Progenitor cell of endocrine pancreas (in vitro differentiated cells): ENCODE results near the gene GRID2IP. TPM values are rescaled to one million over a fixed set of nuclear protein-coding genes. Genes with fewer than 3 reads are reported as not detected.
A peak's percentile ranks its signal among the peaks of the same experiment; 100 is the strongest.

Experiments used
- DNase-seq: peaks from one replicate; pipeline ENCODE4 v3.0.0; 2021; ENCODE audit warnings: low spot score; ENCODE audit not compliant: unreplicated experiment
- H3K27ac Mint-ChIP-seq: 2 replicates; pipeline ENCODE4 v1.8.0; 2021; ENCODE audit warnings: mild to moderate bottlenecking, moderate library complexity, mixed read lengths
- H3K27me3 Mint-ChIP-seq: 2 replicates; pipeline ENCODE4 v1.8.0; 2021; ENCODE audit warnings: mixed read lengths
- H3K36me3 Mint-ChIP-seq: 2 replicates; pipeline ENCODE4 v1.8.0; 2022; ENCODE audit warnings: mixed read lengths; ENCODE audit not compliant: insufficient read depth
- H3K4me1 Mint-ChIP-seq: 2 replicates; pipeline ENCODE4 v1.8.0; 2021; ENCODE audit warnings: low read depth, mixed read lengths
- H3K4me3 Mint-ChIP-seq: 2 replicates; pipeline ENCODE4 v1.8.0; 2021; ENCODE audit warnings: low read depth, mild to moderate bottlenecking, moderate library complexity, mixed read lengths
- H3K9me3 Mint-ChIP-seq: 2 replicates; pipeline ENCODE4 v1.8.0; 2021; ENCODE audit warnings: low read depth, mixed read lengths
- CTCF ChIP-seq: fragments of 200-600 bp; sonication (generic); IDR thresholded peaks from one replicate; pipeline ENCODE4 v1.5.0; 2021; ENCODE audit warnings: antibody characterized with exemption, mild to moderate bottlenecking; ENCODE audit not compliant: unreplicated experiment
- total RNA-seq: library from RNA; stranded (reverse); gene quantifications from 2 replicates; pipeline ENCODE4 v1.2.1, GENCODE V29; 2021

GRID2IP gene
- total RNA-seq, 1 donor from 2014 or later = 2.5 TPM

- Mint-ChIP-seq H3K27ac (no peak overlapping the region), H3K4me3 (no peak overlapping the region), H3K27me3 (no peaks in the 10 kb centered on the region), H3K36me3 (peaks cover 3% of the 10 kb centered on the region), H3K9me3 (peaks cover 4% of the 10 kb centered on the region), H3K4me1 (peaks cover 10% of the 10 kb centered on the region)
- DNase-seq = no peak
- TF ChIP-seq CTCF = no peak
These were observed 64.7 kb downstream of the GRID2IP start for GRCh38 chr7:6486438-6487183.

- no peak for TF ChIP-seq CTCF
- Mint-ChIP-seq H3K27ac (peak overlapping the region; percentile 95), H3K27me3 (no peaks in the 10 kb centered on the region), H3K9me3 (peaks cover 4% of the 10 kb centered on the region), H3K4me3 (peak overlapping the region; percentile 94), H3K36me3 (peaks cover 3% of the 10 kb centered on the region), H3K4me1 (peaks cover 11% of the 10 kb centered on the region)
- no peak for DNase-seq
These were observed 68.5 kb downstream of the GRID2IP start for GRCh38 chr7:6482743-6483119.

GRCh38 chr7:6482307-6482706 is 69.0 kb downstream of the GRID2IP start:
- TF ChIP-seq CTCF = no peak
- H3K36me3 Mint-ChIP-seq = peaks cover 3% of the 10 kb centered on the region
- H3K9me3 Mint-ChIP-seq = peaks cover 4% of the 10 kb centered on the region
- DNase-seq = no peak
- peak overlapping the region; percentile 94 for H3K4me3 Mint-ChIP-seq
- H3K27ac Mint-ChIP-seq = peak overlapping the region; percentile 95
- H3K27me3 Mint-ChIP-seq = no peaks in the 10 kb centered on the region
- peaks cover 11% of the 10 kb centered on the region for H3K4me1 Mint-ChIP-seq

GRCh38 chr7:6481445-6481844 is 69.8 kb downstream of the GRID2IP start:
- DNase-seq = no peak
- H3K27ac Mint-ChIP-seq = no peak overlapping the region
- peaks cover 4% of the 10 kb centered on the region for H3K9me3 Mint-ChIP-seq
- no peaks in the 10 kb centered on the region for H3K27me3 Mint-ChIP-seq
- H3K4me1 Mint-ChIP-seq = peaks cover 11% of the 10 kb centered on the region
- peak overlapping the region; percentile 56 for H3K4me3 Mint-ChIP-seq
- TF ChIP-seq CTCF = no peak
- peaks cover 3% of the 10 kb centered on the region for H3K36me3 Mint-ChIP-seq

GRCh38 chr7:6480323-6480660 is 71.0 kb downstream of the GRID2IP start:
- no peak for DNase-seq
- TF ChIP-seq CTCF = no peak
- Mint-ChIP-seq H3K27me3 (no peaks in the 10 kb centered on the region), H3K9me3 (peaks cover 4% of the 10 kb centered on the region), H3K4me3 (no peak overlapping the region), H3K4me1 (peaks cover 11% of the 10 kb centered on the region), H3K36me3 (peaks cover 3% of the 10 kb centered on the region), H3K27ac (peak overlapping the region; percentile 23)
